Measurements from ENCODE around the gene CDK18. TPM values are rescaled to one million over a fixed set of nuclear protein-coding genes. Genes with fewer than 3 reads are reported as not detected.

CDK18 gene
- total RNA-seq, 1 experiment from 2014 or later: 38.5 TPM

GRCh38 chr1:205499789-205500188, 4.7 kb upstream of the CDK18 start:
- H3K56ac ChIP-seq (ENCODE audit: insufficient read length, low read depth, low read length): no peak overlapping the region
- DNase-seq: no peak
- H2BK5ac ChIP-seq (ENCODE audit: insufficient read length, low read length): no peak overlapping the region
- no peak overlapping the region for H2BK15ac ChIP-seq (ENCODE audit: low read depth, low read length)
- H2BK20ac ChIP-seq (ENCODE audit: low read depth, low read length, poor library complexity, severe bottlenecking): no peak overlapping the region
- Mint-ChIP-seq H3K9me3 (no peaks in the 10 kb centered on the region), H3K36me3 (ENCODE audit: insufficient read depth in 1 of 3, low read depth in 3 of 3) (peaks cover 0 to 2% (median 0%) of the 10 kb centered on the region in 3 experiments; a peak in 1 of 7 replicates), H3K4me1 (peaks cover 51 to 52% of the 10 kb centered on the region in 2 experiments), H3K4me3 (no peak overlapping the region), H3K27me3 (ENCODE audit: low read depth) (peaks cover 21% of the 10 kb centered on the region), H3K27ac (no peak overlapping the region)
- no peaks in the 10 kb centered on the region for H4K20me1 ChIP-seq (ENCODE audit: control insufficient read depth, insufficient read depth, insufficient read length)
- H2BK120ac ChIP-seq (ENCODE audit: low read depth, low read length, poor library complexity, severe bottlenecking): no peak overlapping the region
- no peak overlapping the region for H3K9ac ChIP-seq (ENCODE audit: extremely low read depth, insufficient read length, low read length)
- no peak overlapping the region for H4K8ac ChIP-seq (replicated peaks; ENCODE audit: insufficient read length, low read depth, low read length)
- H2AK5ac ChIP-seq (ENCODE audit: insufficient read length, low read length): no peak overlapping the region
- no peak overlapping the region for H2BK12ac ChIP-seq (ENCODE audit: insufficient read length, low read depth, low read length)
- peaks cover under 1% of the 10 kb centered on the region for H3K23me2 ChIP-seq (ENCODE audit: insufficient read length, low read depth, low read length, poor library complexity, severe bottlenecking)
- TF ChIP-seq CTCF (conservative IDR thresholded peaks at IDR 0.05): no peak
- no peak overlapping the region for H3K4me2 ChIP-seq (ENCODE audit: insufficient read depth, insufficient read length, low read length)
- H3K27ac ChIP-seq (ENCODE audit: insufficient read length, low read depth, low read length): no peak overlapping the region
- H3K18ac ChIP-seq (ENCODE audit: insufficient read length, low read depth, low read length): no peak overlapping the region
- H3K27me3 ChIP-seq (ENCODE audit: insufficient read depth, low read length): no peaks in the 10 kb centered on the region
- no peak overlapping the region for H3T11ph ChIP-seq (ENCODE audit: low read length)
- no peak overlapping the region for H4K5ac ChIP-seq (ENCODE audit: insufficient read length, low read depth, low read length)
- H3K79me2 ChIP-seq (ENCODE audit: insufficient read depth, low read length): no peaks in the 10 kb centered on the region
- H3K4ac ChIP-seq (ENCODE audit: low read depth, low read length): no peak overlapping the region
- peaks cover 7% of the 10 kb centered on the region; the same call in 1 of the 2 replicates for H3K4me1 ChIP-seq (ENCODE audit: insufficient read depth, low read length)
- WGBS (ENCODE audit: extremely low coverage, insufficient read length, low lambda C conversion rate): no CpG with 5 or more reads among the region's 3 CpGs
- no peak overlapping the region for H3K23ac ChIP-seq (ENCODE audit: insufficient read length, low read depth, low read length)
- no peaks in the 10 kb centered on the region for H3K79me1 ChIP-seq (ENCODE audit: insufficient read depth, low read depth, low read length, poor library complexity, severe bottlenecking)
- H2AFZ ChIP-seq (ENCODE audit: low read length): no peak overlapping the region
- no peak overlapping the region for H3K14ac ChIP-seq (ENCODE audit: insufficient read depth, low read length)
- H4K91ac ChIP-seq (ENCODE audit: insufficient read length, low read depth, low read length): no peak overlapping the region
- H3K9me3 ChIP-seq (ENCODE audit: control insufficient read depth, low read depth, low read length): no peaks in the 10 kb centered on the region
